Left lung (tissue), 10 donors: ENCODE results near the gene CD48. TPM values are rescaled to one million over a fixed set of nuclear protein-coding genes. Genes with fewer than 3 reads are reported as not detected.

ENCODE experiments used
- ATAC-seq: fragments of 200-7000 bp; cut with Tn5 transposase; one replicate; pipeline ENCODE4 v1.9.1; 2020; ENCODE audit warnings: moderate library complexity
- DNase-seq, 4 donors: peaks; one replicate each; pipeline ENCODE4 v3.0.0-alpha.2; 2013 to 2020
- H3K27ac ChIP-seq, 2 donors: fragments of 200-600 bp; sonication (generic) in 1 of 2; one replicate each; pipeline versions ENCODE4 v1.5.0 to v1.8.0; 2020 to 2021
- H3K27me3 ChIP-seq, 2 donors: fragments of 200-600 bp; sonication (generic) in 1 of 2; one replicate each; pipeline versions ENCODE4 v1.5.0 to v1.8.0; 2020 to 2021
- H3K36me3 ChIP-seq, 2 donors: fragments of 200-600 bp; sonication (generic) in 1 of 2; one replicate each; pipeline versions ENCODE4 v1.5.0 to v1.8.0; 2020 to 2021
- H3K4me1 ChIP-seq, 2 donors: fragments of 200-600 bp; one replicate each; pipeline ENCODE4 v1.8.0; 2021
- H3K4me3 ChIP-seq, 2 donors: fragments of 200-600 bp; sonication (generic) in 1 of 2; one replicate each; pipeline versions ENCODE4 v1.5.0 to v1.8.0; 2020 to 2021; ENCODE audit warnings: mild to moderate bottlenecking in 1 of 2
- H3K9me3 ChIP-seq, 2 donors: fragments of 200-600 bp; sonication (generic) in 1 of 2; one replicate each; pipeline versions ENCODE4 v1.5.0 to v1.8.0; 2020 to 2021
- intact Hi-C, 2 donors: fragments of 100-400 bp; cut with DNase I; formaldehyde crosslinking; loops; one replicate each; pipeline versions ENCODE4 v1.11.2 to v1.14.2; 2022
- polyA plus RNA-seq, 6 donors: library from polyadenylated mRNA; unstranded; fragments of 120-200 nt; gene quantifications; one replicate each; pipeline ENCODE4 v1.2.1, GENCODE V29; 2013; ENCODE audit not compliant: insufficient read length in 6 of 6
- total RNA-seq, 2 donors: library from RNA; stranded (reverse); fragmentation: NEBNext Ultra II Directional; extraction: Animal tissue kit (Norgen Biotek cat#: 25700); gene quantifications; one replicate each; pipeline ENCODE4 v1.2.1, GENCODE V29; 2021
- TF ChIP-seq, protein P1 (sequence below), 2 donors: fragments of 200-600 bp; sonication (generic) in 1 of 2; IDR thresholded peaks; one replicate each; pipeline versions ENCODE4 v1.5.0 to v1.8.0; 2021; ENCODE audit warnings: antibody characterized with exemption in 2 of 2
- donor health status: DM: no; HTN: yes; CAD: no.
- donor health status: DM: no; HTN: no; CAD: no.

The CD48 gene
- total and polyA plus RNA-seq, 8 donors: 5.8 to 35.5 (median 7.5) TPM

DNA sequence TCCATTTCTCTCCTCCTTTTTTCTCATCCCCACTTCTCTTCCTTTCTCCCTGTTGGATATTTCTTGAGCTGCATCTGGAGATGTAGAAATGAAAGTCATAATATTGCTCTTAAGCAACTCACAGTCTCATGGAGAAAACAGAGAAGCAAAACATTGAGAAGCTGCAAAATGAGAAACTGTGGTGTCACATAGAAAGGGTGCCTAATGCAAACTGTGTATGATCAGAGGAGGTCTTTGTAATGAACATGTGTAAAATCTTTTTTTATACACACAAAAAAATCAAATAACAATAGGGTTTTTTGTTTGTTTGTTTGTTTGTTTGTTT is 15.7 kb upstream of the CD48 start:
- Histone ChIP-seq H3K9me3 (no peaks in the 10 kb centered on the region), H3K27ac (peak overlapping the region in 1 of 2 donors; percentile 77), H3K36me3 (no peaks in the 10 kb centered on the region), H3K27me3 (no peaks in the 10 kb centered on the region), H3K4me1 (peaks cover 0 to 41% of the 10 kb centered on the region in 2 donors), H3K4me3 (no peak overlapping the region)
- intact Hi-C loops: no loop called here
- TF ChIP-seq, protein P1, sequence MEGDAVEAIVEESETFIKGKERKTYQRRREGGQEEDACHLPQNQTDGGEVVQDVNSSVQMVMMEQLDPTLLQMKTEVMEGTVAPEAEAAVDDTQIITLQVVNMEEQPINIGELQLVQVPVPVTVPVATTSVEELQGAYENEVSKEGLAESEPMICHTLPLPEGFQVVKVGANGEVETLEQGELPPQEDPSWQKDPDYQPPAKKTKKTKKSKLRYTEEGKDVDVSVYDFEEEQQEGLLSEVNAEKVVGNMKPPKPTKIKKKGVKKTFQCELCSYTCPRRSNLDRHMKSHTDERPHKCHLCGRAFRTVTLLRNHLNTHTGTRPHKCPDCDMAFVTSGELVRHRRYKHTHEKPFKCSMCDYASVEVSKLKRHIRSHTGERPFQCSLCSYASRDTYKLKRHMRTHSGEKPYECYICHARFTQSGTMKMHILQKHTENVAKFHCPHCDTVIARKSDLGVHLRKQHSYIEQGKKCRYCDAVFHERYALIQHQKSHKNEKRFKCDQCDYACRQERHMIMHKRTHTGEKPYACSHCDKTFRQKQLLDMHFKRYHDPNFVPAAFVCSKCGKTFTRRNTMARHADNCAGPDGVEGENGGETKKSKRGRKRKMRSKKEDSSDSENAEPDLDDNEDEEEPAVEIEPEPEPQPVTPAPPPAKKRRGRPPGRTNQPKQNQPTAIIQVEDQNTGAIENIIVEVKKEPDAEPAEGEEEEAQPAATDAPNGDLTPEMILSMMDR (IDR thresholded peaks at IDR 0.05): no peak
- ATAC-seq (no peak), DNase-seq (no peak)

- intact Hi-C loops: no loop called here
- DNase-seq: peak in 3 of 4 donors; percentile 36 to 77 (median 64)
- TF ChIP-seq, protein P1 (IDR thresholded peaks at IDR 0.05): peak; percentile 66 to 85
- H3K4me1 ChIP-seq: peaks cover 0 to 36% of the 10 kb centered on the region in 2 donors
- H3K4me3 ChIP-seq: no peak overlapping the region
- ATAC-seq: peak; percentile 99
- no peaks in the 10 kb centered on the region for H3K36me3 ChIP-seq
- no peaks in the 10 kb centered on the region for H3K9me3 ChIP-seq
- peak overlapping the region in 1 of 2 donors; percentile 77 for H3K27ac ChIP-seq
- no peaks in the 10 kb centered on the region for H3K27me3 ChIP-seq
These were observed 15.1 kb upstream of the CD48 start for GRCh38 chr1:160726498-160727315.

GRCh38 chr1:160726114-160726497 is 14.5 kb upstream of the CD48 start:
- Histone ChIP-seq H3K4me3 (no peak overlapping the region), H3K27me3 (no peaks in the 10 kb centered on the region), H3K9me3 (no peaks in the 10 kb centered on the region), H3K36me3 (no peaks in the 10 kb centered on the region), H3K27ac (peak overlapping the region in 1 of 2 donors; percentile 77), H3K4me1 (peaks cover 0 to 38% of the 10 kb centered on the region in 2 donors)
- ATAC-seq (peak; percentile 56), DNase-seq (no peak)
- intact Hi-C loops: no loop called here
- TF ChIP-seq, protein P1 (IDR thresholded peaks at IDR 0.05): no peak

DNA sequence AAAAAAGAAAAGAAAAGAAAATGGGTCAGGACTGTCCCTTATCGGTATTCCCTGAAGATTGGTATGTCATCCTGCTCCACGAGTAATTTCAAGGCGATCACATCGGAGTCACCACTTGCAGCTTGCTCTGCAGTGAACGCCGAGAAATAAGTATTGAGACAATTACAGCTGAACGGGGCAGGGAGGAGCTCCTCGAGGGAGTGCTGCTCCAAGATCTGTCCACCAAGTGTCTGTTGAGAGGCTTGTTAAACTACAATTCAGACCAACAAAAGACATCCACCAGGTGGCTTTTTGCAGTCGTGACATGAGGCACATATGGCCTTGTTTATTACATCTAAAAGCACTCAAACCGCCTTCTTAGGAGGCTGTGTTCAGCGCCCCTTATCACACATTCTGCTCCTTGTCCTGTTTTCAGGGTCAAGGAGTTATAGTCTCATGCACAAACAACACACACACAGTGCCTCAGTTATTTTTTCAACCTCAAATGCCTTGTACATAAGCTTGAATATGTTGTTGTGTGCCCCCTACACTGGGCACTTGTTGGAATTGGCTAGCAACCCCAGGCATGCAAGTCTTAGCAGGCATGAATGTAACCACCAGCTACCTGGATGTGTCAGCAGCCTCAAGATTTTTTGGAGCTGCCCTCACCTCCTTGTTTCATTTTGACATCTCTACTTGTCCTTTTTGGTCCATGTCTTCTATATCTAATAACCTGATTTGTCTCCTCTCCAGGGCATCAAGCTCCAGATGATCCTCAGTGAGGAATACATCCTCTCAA is 13.0 kb upstream of the CD48 start:
- peaks cover 0 to 48% of the 10 kb centered on the region in 2 donors for H3K4me1 ChIP-seq
- intact Hi-C loops: no loop called here

More for the DNA sequence above, 13.0 kb upstream of the CD48 start:
- H3K27me3 ChIP-seq: no peaks in the 10 kb centered on the region
- H3K36me3 ChIP-seq: no peaks in the 10 kb centered on the region
- H3K9me3 ChIP-seq: no peaks in the 10 kb centered on the region
- DNase-seq (no peak), ATAC-seq (no peak)
- no peak overlapping the region for H3K4me3 ChIP-seq
- TF ChIP-seq, protein P1 (IDR thresholded peaks at IDR 0.05): no peak
- no peak overlapping the region for H3K27ac ChIP-seq
